HL-60 (cell line): Measurements from ENCODE around the gene PGC.

Experiments
- DNase-seq, 2 experiments: peaks; one replicate each; pipeline ENCODE4 v3.0.0-alpha.2; 2010 to 2020; ENCODE audit warnings: low read depth in 1 of 2, low spot score in 1 of 2
- H3K27ac ChIP-seq: fragments of 250-450 bp; sonication (Bioruptor Pico); replicated peaks from 2 replicates; pipeline ENCODE4 v1.5.1; 2020; ENCODE audit warnings: mild to moderate bottlenecking, moderate library complexity
- H3K27me3 ChIP-seq: fragments of 250-450 bp; sonication (Bioruptor Pico); 2 replicates; pipeline ENCODE4 v1.5.1; 2021; ENCODE audit warnings: mild to moderate bottlenecking, moderate library complexity; ENCODE audit not compliant: insufficient read depth, poor library complexity, severe bottlenecking
- H3K4me3 ChIP-seq: replicated peaks from 2 replicates; pipeline ENCODE4 v1.5.1; 2011; ENCODE audit warnings: mild to moderate bottlenecking, control low read depth, low read length; ENCODE audit not compliant: insufficient read depth
- GABPA ChIP-seq: IDR thresholded peaks from 2 replicates; pipeline ENCODE4 v1.6.1; 2012; ENCODE audit warnings: low read depth
- POLR2AphosphoS5 ChIP-seq: IDR thresholded peaks from 2 replicates; pipeline ENCODE4 v1.6.1; 2012; ENCODE audit warnings: low read depth
- SPI1 ChIP-seq: IDR thresholded peaks from 2 replicates; pipeline ENCODE4 v1.6.1; 2012; ENCODE audit warnings: low read depth, mild to moderate bottlenecking, borderline replicate concordance
- TF ChIP-seq, protein P1 (sequence below): IDR thresholded peaks from 2 replicates; pipeline ENCODE4 v1.6.1; 2012; ENCODE audit warnings: low read depth; ENCODE audit not compliant: insufficient replicate concordance
- TF ChIP-seq, protein P2 (sequence below): IDR thresholded peaks from one replicate; pipeline ENCODE4 v1.5.1; 2011; ENCODE audit warnings: low read length, control low read depth, inconsistent platforms; ENCODE audit not compliant: insufficient read depth

PGC gene

DNA sequence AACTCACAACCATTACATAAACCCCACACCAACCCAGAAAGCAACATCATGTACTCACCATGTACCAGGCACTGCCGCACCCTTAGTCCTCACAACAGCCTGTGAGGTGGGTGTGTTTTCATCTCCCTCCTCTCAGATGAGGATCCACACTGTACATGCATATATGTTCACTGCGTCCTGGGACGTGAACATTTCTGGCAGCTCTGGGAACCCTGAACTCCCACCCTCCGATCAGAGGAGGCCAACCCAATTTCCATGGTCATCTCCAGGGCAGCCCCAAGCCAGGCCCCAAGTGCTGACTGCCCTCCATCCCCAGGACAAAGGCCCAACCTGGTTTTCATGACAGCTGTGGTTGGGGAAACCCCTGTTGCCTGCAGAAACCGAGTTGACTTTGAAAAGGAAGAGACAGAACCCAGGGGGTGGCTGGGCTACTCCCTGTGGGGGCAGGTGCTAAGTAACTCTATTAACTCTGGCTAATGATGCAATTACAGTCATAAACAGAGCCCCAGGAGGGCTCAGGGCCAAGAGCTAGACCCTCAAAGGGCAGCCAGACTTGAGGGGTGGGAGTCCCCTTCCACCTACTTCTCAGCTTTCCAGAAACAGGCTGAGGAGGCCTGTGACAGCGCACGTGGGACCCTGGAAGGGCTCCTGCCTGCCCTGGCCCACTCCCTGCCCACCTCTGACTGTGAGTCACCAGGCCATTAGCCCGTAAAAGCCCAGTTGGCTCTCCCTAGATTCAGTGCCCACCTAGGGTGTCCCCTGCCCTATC is 14.4 kb downstream of the PGC start:
- DNase-seq, result no peak

DNA sequence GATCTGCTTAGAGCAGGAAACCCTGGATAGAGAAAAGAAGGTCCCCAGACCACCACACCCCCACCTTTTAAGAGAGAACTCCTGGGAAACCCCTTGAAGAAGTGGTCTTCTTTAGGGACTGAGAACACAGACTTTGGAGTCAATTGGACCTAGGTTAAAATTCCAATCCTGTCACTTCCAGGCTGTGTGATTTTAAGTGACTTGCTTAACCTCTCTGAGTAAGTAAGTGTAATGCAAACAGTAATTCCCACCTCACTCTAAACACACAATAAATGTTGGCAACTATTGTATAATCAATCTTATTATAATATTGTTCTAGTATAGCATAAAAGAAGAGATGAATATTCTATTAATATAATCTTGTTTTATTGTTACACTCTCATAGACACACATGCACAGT is 15.0 kb downstream of the PGC start:
- Histone ChIP-seq H3K27ac (no peak overlapping the region), H3K4me3 (no peak overlapping the region), H3K27me3 (no peaks in the 10 kb centered on the region)
- TF ChIP-seq SPI1, result no peak
- TF ChIP-seq GABPA, result no peak
- TF ChIP-seq POLR2AphosphoS5, result no peak
- TF ChIP-seq, protein P1, sequence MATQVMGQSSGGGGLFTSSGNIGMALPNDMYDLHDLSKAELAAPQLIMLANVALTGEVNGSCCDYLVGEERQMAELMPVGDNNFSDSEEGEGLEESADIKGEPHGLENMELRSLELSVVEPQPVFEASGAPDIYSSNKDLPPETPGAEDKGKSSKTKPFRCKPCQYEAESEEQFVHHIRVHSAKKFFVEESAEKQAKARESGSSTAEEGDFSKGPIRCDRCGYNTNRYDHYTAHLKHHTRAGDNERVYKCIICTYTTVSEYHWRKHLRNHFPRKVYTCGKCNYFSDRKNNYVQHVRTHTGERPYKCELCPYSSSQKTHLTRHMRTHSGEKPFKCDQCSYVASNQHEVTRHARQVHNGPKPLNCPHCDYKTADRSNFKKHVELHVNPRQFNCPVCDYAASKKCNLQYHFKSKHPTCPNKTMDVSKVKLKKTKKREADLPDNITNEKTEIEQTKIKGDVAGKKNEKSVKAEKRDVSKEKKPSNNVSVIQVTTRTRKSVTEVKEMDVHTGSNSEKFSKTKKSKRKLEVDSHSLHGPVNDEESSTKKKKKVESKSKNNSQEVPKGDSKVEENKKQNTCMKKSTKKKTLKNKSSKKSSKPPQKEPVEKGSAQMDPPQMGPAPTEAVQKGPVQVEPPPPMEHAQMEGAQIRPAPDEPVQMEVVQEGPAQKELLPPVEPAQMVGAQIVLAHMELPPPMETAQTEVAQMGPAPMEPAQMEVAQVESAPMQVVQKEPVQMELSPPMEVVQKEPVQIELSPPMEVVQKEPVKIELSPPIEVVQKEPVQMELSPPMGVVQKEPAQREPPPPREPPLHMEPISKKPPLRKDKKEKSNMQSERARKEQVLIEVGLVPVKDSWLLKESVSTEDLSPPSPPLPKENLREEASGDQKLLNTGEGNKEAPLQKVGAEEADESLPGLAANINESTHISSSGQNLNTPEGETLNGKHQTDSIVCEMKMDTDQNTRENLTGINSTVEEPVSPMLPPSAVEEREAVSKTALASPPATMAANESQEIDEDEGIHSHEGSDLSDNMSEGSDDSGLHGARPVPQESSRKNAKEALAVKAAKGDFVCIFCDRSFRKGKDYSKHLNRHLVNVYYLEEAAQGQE, result no peak
- TF ChIP-seq, protein P2, sequence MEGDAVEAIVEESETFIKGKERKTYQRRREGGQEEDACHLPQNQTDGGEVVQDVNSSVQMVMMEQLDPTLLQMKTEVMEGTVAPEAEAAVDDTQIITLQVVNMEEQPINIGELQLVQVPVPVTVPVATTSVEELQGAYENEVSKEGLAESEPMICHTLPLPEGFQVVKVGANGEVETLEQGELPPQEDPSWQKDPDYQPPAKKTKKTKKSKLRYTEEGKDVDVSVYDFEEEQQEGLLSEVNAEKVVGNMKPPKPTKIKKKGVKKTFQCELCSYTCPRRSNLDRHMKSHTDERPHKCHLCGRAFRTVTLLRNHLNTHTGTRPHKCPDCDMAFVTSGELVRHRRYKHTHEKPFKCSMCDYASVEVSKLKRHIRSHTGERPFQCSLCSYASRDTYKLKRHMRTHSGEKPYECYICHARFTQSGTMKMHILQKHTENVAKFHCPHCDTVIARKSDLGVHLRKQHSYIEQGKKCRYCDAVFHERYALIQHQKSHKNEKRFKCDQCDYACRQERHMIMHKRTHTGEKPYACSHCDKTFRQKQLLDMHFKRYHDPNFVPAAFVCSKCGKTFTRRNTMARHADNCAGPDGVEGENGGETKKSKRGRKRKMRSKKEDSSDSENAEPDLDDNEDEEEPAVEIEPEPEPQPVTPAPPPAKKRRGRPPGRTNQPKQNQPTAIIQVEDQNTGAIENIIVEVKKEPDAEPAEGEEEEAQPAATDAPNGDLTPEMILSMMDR, result no peak
- no peak for DNase-seq

More for the DNA sequence above, 14.4 kb downstream of the PGC start:
- Histone ChIP-seq H3K4me3 (no peak overlapping the region), H3K27me3 (no peaks in the 10 kb centered on the region), H3K27ac (no peak overlapping the region)
- TF ChIP-seq GABPA (no peak), SPI1 (no peak), POLR2AphosphoS5 (no peak)
- TF ChIP-seq, protein P2, result no peak
- TF ChIP-seq, protein P1, result no peak

DNA sequence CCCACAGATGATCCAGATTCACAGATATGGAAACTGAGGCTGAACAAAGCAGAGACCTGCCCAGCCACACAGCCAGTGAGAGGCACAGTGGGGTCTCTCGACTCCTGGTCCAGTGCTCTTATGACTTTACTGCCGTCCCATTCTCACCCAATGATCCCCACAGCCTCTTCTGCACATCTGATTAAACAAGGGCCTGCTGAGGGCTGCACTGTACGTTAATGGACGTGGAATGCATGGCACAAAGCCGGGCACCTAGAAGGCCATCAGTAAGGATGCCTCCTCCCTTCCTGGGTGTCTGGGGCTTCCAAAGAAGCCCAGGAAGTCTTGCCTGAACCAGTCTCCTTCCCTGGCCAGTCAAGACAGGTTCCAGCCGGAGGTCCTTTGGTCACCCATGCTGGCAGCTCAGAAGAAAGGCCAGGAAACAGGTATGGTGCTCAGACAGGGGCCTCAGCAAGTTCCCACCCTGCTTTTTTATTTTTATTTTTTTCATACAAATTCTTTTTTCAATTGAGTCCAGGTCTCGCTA is 15.6 kb downstream of the PGC start:
- Histone ChIP-seq H3K27me3 (no peaks in the 10 kb centered on the region), H3K4me3 (no peak overlapping the region), H3K27ac (no peak overlapping the region)
- DNase-seq, result no peak
- TF ChIP-seq, protein P2, result no peak
- TF ChIP-seq SPI1 (no peak), GABPA (no peak), POLR2AphosphoS5 (no peak)
- TF ChIP-seq, protein P1, result no peak
